Nephron progenitor cell (in vitro differentiated cells): ENCODE measurements around the gene ATP1B3.

ENCODE experiments used
- DNase-seq: peaks from one replicate; pipeline ENCODE4 v3.0.0; 2021
- H3K27ac Mint-ChIP-seq: 2 replicates; pipeline ENCODE4 v1.8.0; 2021; ENCODE audit warnings: mild to moderate bottlenecking, moderate library complexity, mixed read lengths
- H3K27me3 Mint-ChIP-seq: 2 replicates; pipeline ENCODE4 v1.8.0; 2021; ENCODE audit warnings: mild to moderate bottlenecking, low read depth, mixed read lengths; ENCODE audit not compliant: poor library complexity
- H3K36me3 Mint-ChIP-seq: 2 replicates; pipeline ENCODE4 v1.8.0; 2021; ENCODE audit warnings: low read depth, mixed read lengths
- H3K4me1 Mint-ChIP-seq: 2 replicates; pipeline ENCODE4 v1.8.0; 2021; ENCODE audit warnings: mixed read lengths
- H3K4me3 Mint-ChIP-seq: 2 replicates; pipeline ENCODE4 v1.8.0; 2021; ENCODE audit warnings: mild to moderate bottlenecking, moderate library complexity, mixed read lengths
- H3K9me3 Mint-ChIP-seq: 2 replicates; pipeline ENCODE4 v1.8.0; 2021; ENCODE audit warnings: mild to moderate bottlenecking, moderate library complexity, mixed read lengths
- CTCF ChIP-seq: fragments of 200-600 bp; sonication (generic); IDR thresholded peaks from 2 replicates; pipeline ENCODE4 v1.5.0; 2021; ENCODE audit warnings: antibody characterized with exemption

Gene ATP1B3

GRCh38 chr3:141955175-141955574, 78.7 kb downstream of the ATP1B3 start:
- Mint-ChIP-seq H3K9me3 (no peaks in the 10 kb centered on the region), H3K4me1 (peaks cover 51% of the 10 kb centered on the region), H3K36me3 (peaks cover 77% of the 10 kb centered on the region), H3K4me3 (peak overlapping the region; percentile 31), H3K27ac (peak overlapping the region; percentile 97), H3K27me3 (no peaks in the 10 kb centered on the region)
- no peak for TF ChIP-seq CTCF
- DNase-seq, result peak; percentile 17

GRCh38 chr3:141959589-141960554, 83.4 kb downstream of the ATP1B3 start:
- Mint-ChIP-seq H3K27ac (peak overlapping the region; percentile 48), H3K4me1 (peaks cover 11% of the 10 kb centered on the region), H3K27me3 (no peaks in the 10 kb centered on the region), H3K36me3 (peaks cover 83% of the 10 kb centered on the region), H3K4me3 (no peak overlapping the region), H3K9me3 (no peaks in the 10 kb centered on the region)
- DNase-seq, result no peak
- no peak for TF ChIP-seq CTCF

GRCh38 chr3:141960731-141961130, 84.3 kb downstream of the ATP1B3 start:
- no peaks in the 10 kb centered on the region for H3K9me3 Mint-ChIP-seq
- no peak for TF ChIP-seq CTCF
- peaks cover 77% of the 10 kb centered on the region for H3K36me3 Mint-ChIP-seq
- peaks cover 4% of the 10 kb centered on the region for H3K4me1 Mint-ChIP-seq
- H3K4me3 Mint-ChIP-seq, result no peak overlapping the region
- H3K27ac Mint-ChIP-seq, result peak overlapping the region; percentile 54
- no peaks in the 10 kb centered on the region for H3K27me3 Mint-ChIP-seq
- DNase-seq, result no peak

- no peaks in the 10 kb centered on the region for H3K9me3 Mint-ChIP-seq
- peaks cover 4% of the 10 kb centered on the region for H3K4me1 Mint-ChIP-seq
- H3K36me3 Mint-ChIP-seq, result peaks cover 68% of the 10 kb centered on the region
- H3K27me3 Mint-ChIP-seq, result no peaks in the 10 kb centered on the region
- no peak for DNase-seq
- no peak overlapping the region for H3K4me3 Mint-ChIP-seq
- H3K27ac Mint-ChIP-seq, result no peak overlapping the region
- TF ChIP-seq CTCF, result no peak
Observed at GRCh38 chr3:141963301-141963700, 86.9 kb downstream of the ATP1B3 start.

GRCh38 chr3:141965471-141965870, 89.0 kb downstream of the ATP1B3 start:
- no peak for DNase-seq
- Mint-ChIP-seq H3K4me3 (no peak overlapping the region), H3K27me3 (no peaks in the 10 kb centered on the region), H3K4me1 (peaks cover 4% of the 10 kb centered on the region), H3K9me3 (no peaks in the 10 kb centered on the region), H3K27ac (no peak overlapping the region), H3K36me3 (peaks cover 62% of the 10 kb centered on the region)
- TF ChIP-seq CTCF, result no peak

- H3K36me3 Mint-ChIP-seq, result peaks cover 61% of the 10 kb centered on the region
- no peak for TF ChIP-seq CTCF
- no peaks in the 10 kb centered on the region for H3K9me3 Mint-ChIP-seq
- peaks cover 6% of the 10 kb centered on the region for H3K4me1 Mint-ChIP-seq
- DNase-seq, result no peak
- peak overlapping the region; percentile 59 for H3K27ac Mint-ChIP-seq
- H3K4me3 Mint-ChIP-seq, result no peak overlapping the region
- H3K27me3 Mint-ChIP-seq, result no peaks in the 10 kb centered on the region
Observed at GRCh38 chr3:141969711-141970110, 93.3 kb downstream of the ATP1B3 start.
